ENCODE data around the gene KRTAP5-4.
"Not testable (repeated sequence)": the region's sequence is repeated elsewhere in the genome, so short reads cannot be mapped to it uniquely, and the experiment has no call there.

Gene KRTAP5-4

GRCh38 chr11:1653541-1654387, 31.8 kb upstream of the KRTAP5-4 start:
- no peak for DNase-seq

- peak in 49 of 56 donors; percentile 19 to 84 (median 59) for DNase-seq
These were observed 31.0 kb upstream of the KRTAP5-4 start for GRCh38 chr11:1652771-1653540.

GRCh38 chr11:1652442-1652770, 30.5 kb upstream of the KRTAP5-4 start:
- DNase-seq, result no peak

GRCh38 chr11:1652026-1652425, 30.1 kb upstream of the KRTAP5-4 start:
- DNase-seq, result no peak

- DNase-seq, result no peak
These were observed 29.6 kb upstream of the KRTAP5-4 start for GRCh38 chr11:1651411-1651980.

GRCh38 chr11:1650918-1651262, 29.0 kb upstream of the KRTAP5-4 start:
- DNase-seq, result no peak

- no peak for DNase-seq
These were observed 28.3 kb upstream of the KRTAP5-4 start for GRCh38 chr11:1650034-1650917.

- no peak for DNase-seq
These were observed 26.9 kb upstream of the KRTAP5-4 start for GRCh38 chr11:1648653-1649420.

GRCh38 chr11:1647901-1648652, 26.1 kb upstream of the KRTAP5-4 start:
- no peak for DNase-seq

- not testable (repeated sequence) for DNase-seq
These were observed 24.6 kb upstream of the KRTAP5-4 start for GRCh38 chr11:1646540-1646939.

- DNase-seq, result no peak
These were observed 23.5 kb upstream of the KRTAP5-4 start for GRCh38 chr11:1645357-1645821.

GRCh38 chr11:1644601-1645356, 22.8 kb upstream of the KRTAP5-4 start:
- DNase-seq, result no peak

GRCh38 chr11:1643146-1643690, 21.3 kb upstream of the KRTAP5-4 start:
- no peak for DNase-seq

- no peak for DNase-seq
These were observed 20.6 kb upstream of the KRTAP5-4 start for GRCh38 chr11:1642288-1643145.

- no peak for DNase-seq
These were observed 19.2 kb upstream of the KRTAP5-4 start for GRCh38 chr11:1641096-1641495.

GRCh38 chr11:1640076-1640946, 18.4 kb upstream of the KRTAP5-4 start:
- DNase-seq, result peak in 2 of 56 donors; percentile 16 to 28

GRCh38 chr11:1639666-1640065, 17.7 kb upstream of the KRTAP5-4 start:
- no peak for DNase-seq

All from amygdala (tissue), 56 donors.